HCT116 (cell line): ENCODE measurements around the gene ARHGAP18. TPM values are rescaled to one million over a fixed set of nuclear protein-coding genes. Genes with fewer than 3 reads are reported as not detected.

Experiments
- ATAC-seq: fragments of 200-7000 bp; cut with Tn5 transposase; 2 replicates; pipeline ENCODE4 v1.9.1; 2020; ENCODE audit warnings: mild to moderate bottlenecking, moderate library complexity
- BruUV-seq: library from RNA; stranded (reverse); fragments of 400-500 nt; replicated peaks from 2 replicates; lab custom pipeline; 2021; lab: Mats Ljungman, UMichigan
- CTCF ChIA-PET: fragments of 300-600 bp; sonication (Branson Sonifier 250); formaldehyde crosslinking; loops from one replicate; lab custom pipeline; 2021; ENCODE audit warnings: antibody characterized with exemption; lab: Charles Lee
- POLR2A ChIA-PET: fragments of 300-600, 350-600 bp; sonication (Branson Sonifier 250); formaldehyde crosslinking; loops from one replicate; lab custom pipeline; 2021; ENCODE audit warnings: antibody characterized with exemption; lab: Charles Lee
- RAD21 ChIA-PET, 2 experiments: fragments of 300-600 bp; sonication (Branson Sonifier 250); formaldehyde crosslinking; loops; one replicate each; lab custom pipeline; 2023; ENCODE audit warnings: low total read pairs in 2 of 2; ENCODE audit not compliant: uncharacterized antibody in 2 of 2, unreplicated experiment in 2 of 2, low non-redundant PET in 1 of 2; lab: Charles Lee
- DNase-seq: peaks from one replicate; pipeline ENCODE4 v3.0.0-alpha.2; 2010; ENCODE audit warnings: low read depth, low spot score
- H2AFZ ChIP-seq: fragments of 200-600 bp; shearing (Covaris generic), sonication (generic); 2 replicates; pipeline ENCODE4 v1.6.1; 2017; ENCODE audit warnings: low read depth, mixed run types, mixed read lengths, antibody characterized with exemption, low read length; ENCODE audit not compliant: poor library complexity, severe bottlenecking
- H3K27ac ChIP-seq: 2 replicates; pipeline ENCODE4 v1.5.1; 2012; ENCODE audit warnings: low read depth, low read length
- H3K27me3 ChIP-seq: fragments of 200-600 bp; sonication (generic); 2 replicates; pipeline ENCODE4 v1.6.1; 2016; ENCODE audit warnings: mixed run types, low read length, mixed read lengths; ENCODE audit not compliant: insufficient read depth
- H3K36me3 ChIP-seq, 2 experiments: fragments of 200-500 bp in 1 of 2; fragments of 200-600 bp in 1 of 2; sonication (Bioruptor generic) in 1 of 2; sonication (generic) in 1 of 2; 2 replicates each; pipeline versions ENCODE4 v1.5.1 to v1.6.1; 2014 to 2016; ENCODE audit warnings: low read length in 2 of 2, inconsistent platforms in 1 of 2, mixed read lengths in 1 of 2, mixed run types in 1 of 2; ENCODE audit not compliant: insufficient read depth in 2 of 2, control insufficient read depth in 1 of 2
- H3K4me1 ChIP-seq, 2 experiments: fragments of 200-600 bp in 1 of 2; sonication (generic) in 1 of 2; 2 replicates each; pipeline versions ENCODE4 v1.5.1 to v1.6.1; 2012 to 2017; ENCODE audit warnings: low read length in 2 of 2, inconsistent platforms in 1 of 2, mild to moderate bottlenecking in 1 of 2, mixed read lengths in 1 of 2, mixed run types in 1 of 2, moderate library complexity in 1 of 2; ENCODE audit not compliant: insufficient read depth in 2 of 2, control insufficient read depth in 1 of 2
- H3K4me2 ChIP-seq: fragments of 200-600 bp; sonication (generic); 2 replicates; pipeline ENCODE4 v1.6.1; 2017; ENCODE audit warnings: mixed run types, low read length, mixed read lengths
- H3K4me3 ChIP-seq, 2 experiments: fragments of 200-600 bp in 1 of 2; sonication (generic) in 1 of 2; replicated peaks in 1 of 2; 2 replicates each; pipeline ENCODE4 v1.5.1; 2011 to 2016; ENCODE audit warnings: low read length in 2 of 2, control low read depth in 1 of 2, low read depth in 1 of 2, mild to moderate bottlenecking in 1 of 2, mixed read lengths in 1 of 2, mixed run types in 1 of 2
- H3K79me2 ChIP-seq: fragments of 200-600 bp; sonication (generic); 2 replicates; pipeline ENCODE4 v1.6.1; 2017; ENCODE audit warnings: mild to moderate bottlenecking, mixed run types, low read length, moderate library complexity, mixed read lengths; ENCODE audit not compliant: insufficient read depth
- H3K9ac ChIP-seq: fragments of 200-600 bp; sonication (generic); 2 replicates; pipeline ENCODE4 v1.6.1; 2016; ENCODE audit warnings: low read length, mixed read lengths
- H3K9me2 ChIP-seq: fragments of 200-600 bp; sonication (generic), shearing (Covaris generic); 2 replicates; pipeline ENCODE4 v1.6.1; 2017; ENCODE audit warnings: mixed run types, mild to moderate bottlenecking, moderate library complexity; ENCODE audit not compliant: insufficient read depth
- H3K9me3 ChIP-seq, 2 experiments: fragments of 200-500 bp in 1 of 2; fragments of 200-600 bp in 1 of 2; sonication (Bioruptor generic) in 1 of 2; sonication (generic) in 1 of 2; 2 replicates each; pipeline ENCODE4 v1.6.1; 2014 to 2017; ENCODE audit warnings: low read length in 2 of 2, mixed read lengths in 2 of 2, inconsistent platforms in 1 of 2, low read depth in 1 of 2, mild to moderate bottlenecking in 1 of 2, mixed run types in 1 of 2, moderate library complexity in 1 of 2; ENCODE audit not compliant: control insufficient read depth in 1 of 2, insufficient read depth in 1 of 2
- H4K20me1 ChIP-seq: fragments of 200-600 bp; sonication (generic), shearing (Covaris generic); 2 replicates; pipeline ENCODE4 v1.6.1; 2017; ENCODE audit warnings: mixed run types, mild to moderate bottlenecking, moderate library complexity; ENCODE audit not compliant: insufficient read depth
- CTCF ChIP-seq, 3 experiments: fragments of 200-600 bp in 1 of 3; sonication (generic) in 1 of 3; IDR thresholded peaks in 2 of 3; conservative IDR thresholded peaks in 1 of 3; 2 replicates each; pipeline ENCODE4 v1.5.1; 2012 to 2017; ENCODE audit warnings: low read depth in 2 of 3, low read length in 2 of 3, antibody characterized with exemption in 1 of 3, borderline replicate concordance in 1 of 3, control low read depth in 1 of 3, mild to moderate bottlenecking in 1 of 3, mixed read lengths in 1 of 3, mixed run types in 1 of 3, moderate library complexity in 1 of 3; ENCODE audit not compliant: insufficient read depth in 1 of 3
- ELF1 ChIP-seq: IDR thresholded peaks from 2 replicates; pipeline ENCODE4 v1.6.1; 2012; ENCODE audit warnings: low read depth, borderline replicate concordance
- TCF7L2 ChIP-seq: IDR thresholded peaks from 2 replicates; pipeline ENCODE4 v1.7.0; 2011; ENCODE audit warnings: borderline replicate concordance, inconsistent platforms; ENCODE audit not compliant: insufficient read depth, insufficient read length; ENCODE audit errors: extremely low read depth
- intact Hi-C: fragments of 100-400 bp; cut with micrococcal nuclease; formaldehyde crosslinking; loops from 2 replicates; pipeline ENCODE4 v1.10.0; 2022
- total RNA-seq: library from RNA; stranded (reverse); gene quantifications from one replicate; pipeline ENCODE4 v1.2.1, GENCODE V29; 2021; ENCODE audit not compliant: unreplicated experiment
- TF ChIP-seq, protein P1 (sequence below): IDR thresholded peaks from 2 replicates; pipeline ENCODE4 v1.6.1; 2012; ENCODE audit warnings: low read depth
- TF ChIP-seq, protein P2 (sequence below): IDR thresholded peaks from 2 replicates; pipeline ENCODE4 v1.6.1; 2012

Gene ARHGAP18
- total RNA-seq, 1 experiment from 2014 or later, result 70.3 TPM

DNA sequence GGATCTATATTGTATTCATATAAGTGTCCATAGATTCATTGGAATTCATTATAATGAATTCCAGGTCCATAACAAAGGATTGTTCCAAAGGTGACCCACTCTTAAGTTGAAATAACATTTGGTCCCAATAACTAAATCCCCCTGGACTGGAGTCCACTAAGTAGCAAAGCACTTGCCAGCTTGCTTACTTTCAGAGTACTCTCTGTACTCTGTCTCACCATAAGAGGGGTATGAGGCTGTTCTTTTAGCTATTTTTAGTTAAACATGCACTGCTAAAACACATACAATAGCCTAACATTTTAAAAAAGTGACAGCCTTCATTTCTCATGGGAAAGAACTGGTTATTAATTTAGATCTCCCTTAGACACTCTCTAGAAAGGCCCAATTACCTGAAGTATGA is 16.7 kb upstream of the ARHGAP18 start:
- Histone ChIP-seq H3K4me2 (no peak overlapping the region), H3K9ac (no peak overlapping the region), H3K4me3 (no peak overlapping the region), H3K27me3 (no peaks in the 10 kb centered on the region), H3K27ac (no peak overlapping the region), H3K36me3 (no peaks in the 10 kb centered on the region), H3K9me3 (no peaks in the 10 kb centered on the region), H3K79me2 (no peaks in the 10 kb centered on the region), H3K9me2 (no peaks in the 10 kb centered on the region), H4K20me1 (no peaks in the 10 kb centered on the region), H2AFZ (no peak overlapping the region), H3K4me1 (peaks cover 10 to 17% of the 10 kb centered on the region in 2 experiments; a peak in 3 of 4 replicates)
- ChIA-PET RAD21 (no interaction called here), CTCF (interaction anchor here (1.0 to 2.4 kb wide), 2 partner anchors 129 to 225 kb away, joined by 3 to 5 read pairs; no protein-coding TSS in a partner anchor), POLR2A (no interaction called here)
- no peak for TF ChIP-seq ELF1
- no peak for TF ChIP-seq CTCF (IDR thresholded peaks at IDR 0.05 in 2 of 3, conservative IDR thresholded peaks at IDR 0.05 in 1 of 3; ENCODE audit: borderline replicate concordance in 1 of 3, insufficient read depth in 1 of 3, low read depth in 2 of 3, low read length in 2 of 3)
- TF ChIP-seq, protein P1, sequence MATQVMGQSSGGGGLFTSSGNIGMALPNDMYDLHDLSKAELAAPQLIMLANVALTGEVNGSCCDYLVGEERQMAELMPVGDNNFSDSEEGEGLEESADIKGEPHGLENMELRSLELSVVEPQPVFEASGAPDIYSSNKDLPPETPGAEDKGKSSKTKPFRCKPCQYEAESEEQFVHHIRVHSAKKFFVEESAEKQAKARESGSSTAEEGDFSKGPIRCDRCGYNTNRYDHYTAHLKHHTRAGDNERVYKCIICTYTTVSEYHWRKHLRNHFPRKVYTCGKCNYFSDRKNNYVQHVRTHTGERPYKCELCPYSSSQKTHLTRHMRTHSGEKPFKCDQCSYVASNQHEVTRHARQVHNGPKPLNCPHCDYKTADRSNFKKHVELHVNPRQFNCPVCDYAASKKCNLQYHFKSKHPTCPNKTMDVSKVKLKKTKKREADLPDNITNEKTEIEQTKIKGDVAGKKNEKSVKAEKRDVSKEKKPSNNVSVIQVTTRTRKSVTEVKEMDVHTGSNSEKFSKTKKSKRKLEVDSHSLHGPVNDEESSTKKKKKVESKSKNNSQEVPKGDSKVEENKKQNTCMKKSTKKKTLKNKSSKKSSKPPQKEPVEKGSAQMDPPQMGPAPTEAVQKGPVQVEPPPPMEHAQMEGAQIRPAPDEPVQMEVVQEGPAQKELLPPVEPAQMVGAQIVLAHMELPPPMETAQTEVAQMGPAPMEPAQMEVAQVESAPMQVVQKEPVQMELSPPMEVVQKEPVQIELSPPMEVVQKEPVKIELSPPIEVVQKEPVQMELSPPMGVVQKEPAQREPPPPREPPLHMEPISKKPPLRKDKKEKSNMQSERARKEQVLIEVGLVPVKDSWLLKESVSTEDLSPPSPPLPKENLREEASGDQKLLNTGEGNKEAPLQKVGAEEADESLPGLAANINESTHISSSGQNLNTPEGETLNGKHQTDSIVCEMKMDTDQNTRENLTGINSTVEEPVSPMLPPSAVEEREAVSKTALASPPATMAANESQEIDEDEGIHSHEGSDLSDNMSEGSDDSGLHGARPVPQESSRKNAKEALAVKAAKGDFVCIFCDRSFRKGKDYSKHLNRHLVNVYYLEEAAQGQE, result no peak
- TF ChIP-seq TCF7L2, result no peak
- TF ChIP-seq, protein P2, sequence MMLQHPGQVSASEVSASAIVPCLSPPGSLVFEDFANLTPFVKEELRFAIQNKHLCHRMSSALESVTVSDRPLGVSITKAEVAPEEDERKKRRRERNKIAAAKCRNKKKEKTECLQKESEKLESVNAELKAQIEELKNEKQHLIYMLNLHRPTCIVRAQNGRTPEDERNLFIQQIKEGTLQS, result no peak
- no TSS peak for BruUV-seq
- ATAC-seq (no peak), DNase-seq (no peak)
- intact Hi-C loops, result no loop called here
